Midbrain (tissue), 1 donor: Measurements from ENCODE around the gene LZTR1.
"Not testable (repeated sequence)": the region's sequence is repeated elsewhere in the genome, so short reads cannot be mapped to it uniquely, and the experiment has no call there.

Experiments
- DNase-seq: peaks from one replicate; lab custom pipeline; 2025; lab: John Stamatoyannopoulos, UW

Gene LZTR1

GRCh38 chr22:20996598-20997535, 14.8 kb downstream of the LZTR1 start:
- no peak for DNase-seq

- no peak for DNase-seq
These were observed 15.6 kb downstream of the LZTR1 start for GRCh38 chr22:20997536-20998257.

DNA sequence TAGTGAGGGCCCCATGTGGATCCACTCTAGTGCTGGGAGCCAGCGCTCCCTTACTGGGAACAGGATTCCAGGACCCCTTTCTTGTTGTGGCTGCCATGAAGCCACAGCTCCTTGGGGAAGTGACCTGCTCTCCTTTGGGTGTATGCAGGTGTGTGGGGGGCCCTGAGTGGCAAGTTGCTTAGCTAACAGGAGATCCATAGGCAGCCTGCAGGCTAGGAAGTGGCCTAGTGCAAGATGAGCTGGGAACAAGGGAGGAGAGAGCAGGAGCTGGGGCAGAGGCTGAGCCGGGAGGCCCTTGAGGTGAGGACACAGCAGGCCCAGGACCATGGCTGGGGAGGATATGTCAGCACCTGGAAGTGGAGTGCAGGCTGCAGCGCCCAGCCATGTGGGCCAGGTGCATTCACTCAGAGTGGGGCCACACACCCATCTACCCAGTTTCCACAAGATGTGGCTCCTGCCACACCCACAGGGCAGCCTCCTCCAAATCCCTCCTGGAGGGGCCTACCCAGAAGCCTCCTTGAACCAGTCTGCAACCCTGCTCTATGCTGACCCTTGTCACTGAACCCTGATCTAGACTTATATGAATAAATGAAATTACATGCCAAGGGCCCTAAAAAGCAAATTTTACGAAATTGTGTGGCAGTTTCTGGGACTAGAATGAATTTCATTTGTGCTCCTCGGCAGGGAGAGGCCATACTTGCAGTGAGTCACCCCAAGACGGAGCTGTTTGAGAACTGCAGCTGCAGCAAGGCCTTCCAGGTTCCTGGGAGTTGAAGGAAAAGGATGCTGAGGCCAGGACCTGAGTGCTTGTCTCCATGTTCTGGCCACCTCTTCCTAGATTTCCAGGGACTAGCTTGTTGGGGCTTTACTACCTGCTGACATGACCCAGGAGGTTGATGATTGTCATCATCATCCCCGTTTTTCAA, 16.6 kb downstream of the LZTR1 start:
- DNase-seq: no peak

GRCh38 chr22:20999350-21000206, 17.5 kb downstream of the LZTR1 start:
- DNase-seq: no peak

DNA sequence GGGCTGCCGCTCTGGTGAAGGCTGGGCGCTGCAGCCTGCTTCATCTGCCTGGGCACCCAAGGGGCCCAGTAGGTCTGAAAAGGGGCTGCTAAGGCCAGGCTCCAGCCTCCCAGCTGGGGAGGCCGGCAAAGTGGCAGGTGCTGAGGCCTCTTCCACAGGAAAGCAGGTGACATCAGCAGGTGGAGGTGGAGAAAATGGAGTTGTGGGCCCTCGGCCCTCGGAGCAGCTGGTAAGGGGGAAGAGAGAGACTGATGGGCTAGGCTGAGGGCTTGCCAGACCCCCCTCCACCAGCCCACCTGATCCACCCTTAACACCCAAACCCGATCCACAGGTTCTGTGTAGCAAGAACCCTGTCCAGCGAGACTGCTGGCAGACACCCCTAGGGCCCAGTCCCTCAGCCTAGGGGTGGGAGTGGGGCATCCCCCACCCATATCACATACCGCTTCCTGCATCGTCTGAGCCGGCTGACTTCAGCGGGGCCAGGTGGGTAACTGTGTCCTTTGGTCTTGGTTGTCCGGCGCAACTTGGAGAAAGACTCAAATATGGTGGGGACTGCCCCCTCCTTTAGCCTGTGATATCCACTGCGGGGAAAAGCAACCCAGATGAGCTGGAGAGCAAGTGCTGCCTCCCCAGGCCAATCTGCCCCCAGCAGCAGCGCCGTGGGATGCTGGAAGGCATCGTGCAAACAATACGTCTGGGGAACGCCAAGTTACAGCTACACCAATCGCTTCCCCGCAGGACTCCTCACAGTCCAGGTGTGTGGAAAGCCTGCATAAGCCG, 18.3 kb downstream of the LZTR1 start:
- no peak for DNase-seq

- DNase-seq: no peak
These were observed 19.0 kb downstream of the LZTR1 start for GRCh38 chr22:21000987-21001600.

DNA sequence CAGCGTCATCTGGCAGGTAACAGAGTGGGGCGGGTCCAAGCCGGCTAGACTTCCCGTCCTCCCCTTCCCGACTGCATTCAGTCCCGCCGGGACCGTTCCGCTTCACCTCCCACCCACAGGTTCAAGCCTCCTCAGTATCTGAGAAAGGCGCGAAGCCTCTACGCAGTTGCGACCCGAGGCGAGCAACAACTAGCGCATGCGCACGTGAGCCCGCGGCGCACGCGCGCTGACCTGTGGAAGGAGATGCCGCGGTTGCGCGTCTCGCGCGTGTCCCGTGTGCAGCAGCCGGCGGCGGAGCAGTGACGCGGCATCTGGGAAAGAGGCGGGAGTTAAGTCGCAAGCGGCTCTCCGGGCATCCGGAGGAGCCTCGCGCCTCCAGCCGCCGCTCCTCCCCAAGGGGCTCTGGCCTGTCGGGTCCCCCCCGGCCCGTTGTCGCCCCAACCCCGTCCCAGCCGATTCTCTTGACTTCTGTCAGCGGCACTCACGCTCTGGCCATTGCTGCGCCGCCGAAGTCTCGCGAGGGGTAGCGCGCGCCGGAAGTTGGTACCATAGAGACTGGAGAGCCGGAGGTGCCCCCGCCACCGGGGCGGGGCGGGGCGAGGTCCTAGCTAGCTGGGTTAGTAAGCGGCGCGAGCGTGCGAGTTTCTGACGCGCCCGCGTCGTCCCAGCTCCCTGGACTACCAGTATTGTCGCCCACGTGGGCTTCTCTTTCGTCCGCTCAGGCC, 19.7 kb downstream of the LZTR1 start, which contains the start of gene THAP7:
Gene THAP7 (minus strand): TSS at position 518 of the 725 bp plus-strand sequence. CDS start 207 bp downstream, at position 311.
- peak; percentile 95 for DNase-seq

GRCh38 chr22:21003782-21004181, 21.7 kb downstream of the LZTR1 start:
- no peak for DNase-seq

DNA sequence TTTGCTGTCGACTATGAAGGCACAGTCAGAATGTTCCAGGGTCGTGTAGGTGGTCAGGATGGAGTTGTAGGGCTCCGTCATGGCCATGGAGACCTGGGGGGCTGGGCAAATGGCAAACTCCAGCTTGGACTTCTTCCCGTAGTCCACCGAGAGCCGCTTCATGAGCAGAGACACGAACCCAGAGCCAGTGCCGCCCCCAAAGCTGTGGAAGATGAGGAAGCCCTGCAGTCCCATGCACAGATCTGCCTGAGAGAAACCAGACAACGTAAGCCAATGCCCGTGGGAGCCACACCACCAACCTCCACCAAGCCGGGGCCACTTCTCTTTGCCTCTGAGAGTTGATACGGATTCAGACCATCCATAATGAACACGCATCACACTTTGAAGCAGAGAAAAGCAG, 27.1 kb downstream of the LZTR1 start:
- not testable (repeated sequence) for DNase-seq

DNA sequence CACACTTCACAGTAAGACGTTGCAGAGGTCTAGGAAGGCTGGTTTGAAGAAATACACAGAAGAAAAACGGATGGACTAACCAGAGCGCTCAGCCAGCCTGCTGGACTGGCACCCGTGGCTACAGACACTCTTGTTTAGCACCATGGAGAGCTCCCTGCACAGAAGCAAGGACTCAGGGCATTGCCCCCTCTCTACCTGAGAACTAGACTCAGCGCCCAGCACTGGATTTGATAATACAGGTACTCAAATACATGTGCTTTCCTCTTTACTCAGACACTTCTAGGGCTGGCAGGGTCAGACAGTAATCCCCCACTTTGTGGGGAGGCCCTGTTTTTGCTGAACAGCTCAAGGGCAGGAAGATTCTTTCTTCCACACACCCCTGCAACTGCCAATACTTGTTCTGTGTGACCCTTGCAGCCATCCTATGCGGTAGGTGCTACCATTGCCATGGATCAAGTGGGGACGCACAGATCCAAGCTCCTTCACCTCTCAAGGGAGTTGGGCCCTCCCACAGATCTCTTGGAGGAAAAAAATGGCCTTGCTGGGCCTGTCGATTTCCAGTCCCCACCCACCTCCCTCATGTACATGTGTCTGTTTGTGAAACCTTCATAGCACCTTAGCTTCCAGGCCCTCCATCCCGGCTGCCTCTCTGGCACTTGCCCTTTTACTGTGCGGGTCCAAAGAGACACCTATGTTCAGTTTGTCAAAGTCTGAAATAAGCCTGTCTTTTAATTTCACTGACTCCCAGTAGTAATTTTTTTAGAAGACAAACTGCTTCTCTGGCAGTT, 27.7 kb downstream of the LZTR1 start:
- no peak for DNase-seq

GRCh38 chr22:21010426-21011113, 28.5 kb downstream of the LZTR1 start:
- no peak for DNase-seq

DNA sequence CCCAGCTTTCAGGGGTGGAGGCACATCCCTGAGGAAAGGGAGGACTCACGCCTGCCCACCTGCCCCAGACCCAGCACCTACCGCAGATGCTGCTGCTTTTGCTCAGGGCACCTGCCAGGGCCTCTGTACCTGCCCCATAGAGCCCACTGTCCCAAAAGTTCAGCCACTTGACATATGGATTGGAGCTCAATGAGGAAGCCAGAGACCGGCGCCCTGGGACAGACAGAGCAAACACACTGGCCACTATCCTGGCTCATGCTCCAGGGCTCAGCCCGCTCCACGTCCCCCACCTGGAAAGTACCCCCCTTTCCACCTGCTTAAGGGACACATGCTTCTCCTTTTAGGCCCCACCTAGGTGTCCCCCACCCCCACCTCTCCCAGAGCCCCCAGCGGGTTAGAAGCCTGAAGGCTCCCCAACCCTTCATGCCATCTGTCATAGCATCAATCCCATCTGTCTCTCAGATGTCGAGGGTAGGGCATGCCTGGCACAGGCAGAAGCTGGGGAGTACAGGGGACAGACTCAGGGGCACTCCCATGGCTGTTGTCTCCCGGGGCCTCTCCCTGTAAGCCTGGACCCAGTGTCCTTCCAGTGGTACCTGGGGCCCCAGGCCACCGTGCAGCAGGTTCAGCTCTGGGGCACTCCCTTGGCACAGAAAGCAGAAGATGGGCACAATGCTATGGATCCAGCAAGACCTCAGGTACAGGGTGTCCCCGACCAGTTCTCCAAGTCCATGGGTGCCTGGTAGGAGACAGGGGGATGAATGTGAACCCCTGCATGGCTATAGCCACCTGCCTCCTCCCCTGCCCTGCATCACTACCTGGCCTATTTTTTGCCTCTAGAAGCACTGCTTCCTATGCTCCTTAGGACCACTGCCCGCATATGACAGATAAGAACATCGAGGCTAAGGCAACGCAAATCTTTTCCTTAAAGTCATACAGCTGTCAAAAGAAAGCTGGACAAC, 30.6 kb downstream of the LZTR1 start:
- no peak for DNase-seq

DNA sequence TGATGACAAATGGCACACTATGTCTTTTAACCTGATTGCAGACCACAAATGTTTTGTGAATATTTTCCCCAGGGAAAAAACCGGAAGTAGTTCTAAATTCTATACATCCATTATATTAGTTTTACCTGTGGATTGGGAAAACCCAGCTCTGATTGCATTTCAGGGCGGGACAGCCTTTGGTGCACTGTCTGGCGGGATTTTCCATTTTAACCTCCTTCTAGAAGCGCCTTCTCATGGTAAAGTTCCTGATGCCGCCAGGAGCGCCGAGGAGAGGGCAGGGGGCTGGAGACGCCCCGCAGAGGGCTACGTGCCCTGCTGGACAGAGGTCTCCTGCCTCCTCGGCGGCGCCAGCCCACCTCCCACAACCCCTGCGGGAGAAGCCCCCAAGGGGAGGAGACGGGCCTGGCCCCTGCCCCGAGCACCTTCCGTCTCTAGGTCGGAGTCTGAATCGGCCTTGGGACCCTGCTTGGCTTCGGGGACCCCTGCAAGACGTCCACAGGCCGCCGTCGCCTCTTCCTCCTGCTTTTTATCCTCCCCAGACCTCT, 31.6 kb downstream of the LZTR1 start:
- DNase-seq: no peak

- peak; percentile 90 for DNase-seq
These were observed 32.2 kb downstream of the LZTR1 start for GRCh38 chr22:21014202-21014725.

- DNase-seq: no peak
These were observed 32.8 kb downstream of the LZTR1 start, which contains the start of gene P2RX6 for GRCh38 chr22:21014726-21015465. TSS of gene P2RX6 (plus strand) at chr22:21015165. CDS start at chr22:21015175, 10 bp downstream.
